GM06990 (cell line): Measurements from ENCODE around the gene PSMD14.

Experiments
- DNase-seq: peaks from one replicate; pipeline ENCODE4 v3.0.0-alpha.2; 2011; ENCODE audit not compliant: insufficient read length; ENCODE audit errors: extremely low read depth
- H3K27me3 ChIP-seq: replicated peaks from 2 replicates; pipeline ENCODE4 v1.6.0; 2011; ENCODE audit warnings: low read length; ENCODE audit not compliant: control insufficient read depth, insufficient read depth
- H3K36me3 ChIP-seq: 2 replicates; pipeline ENCODE4 v1.5.1; 2011; ENCODE audit warnings: low read length; ENCODE audit not compliant: control insufficient read depth, insufficient read depth
- H3K4me3 ChIP-seq: replicated peaks from 2 replicates; pipeline ENCODE4 v1.5.1; 2011; ENCODE audit warnings: low read depth, mild to moderate bottlenecking, control low read depth, low read length
- CTCF ChIP-seq: IDR thresholded peaks from 2 replicates; pipeline ENCODE4 v1.5.1; 2011; ENCODE audit warnings: low read length, control low read depth, mild to moderate bottlenecking, inconsistent platforms; ENCODE audit not compliant: insufficient read depth, poor library complexity, severe bottlenecking

PSMD14 gene

GRCh38 chr2:161448431-161448830 lies 140.2 kb downstream of the PSMD14 start:
- DNase-seq: no peak
- no peaks in the 10 kb centered on the region for H3K27me3 ChIP-seq
- no peak for TF ChIP-seq CTCF
- H3K4me3 ChIP-seq: no peak overlapping the region
- H3K36me3 ChIP-seq: no peaks in the 10 kb centered on the region
